Measurements from ENCODE around the gene RASA3. TPM values are rescaled to one million over a fixed set of nuclear protein-coding genes. Genes with fewer than 3 reads are reported as not detected.

Gene RASA3
- total RNA-seq, 2 experiments from 2014 or later, result 3.6 to 17.9 TPM

DNA sequence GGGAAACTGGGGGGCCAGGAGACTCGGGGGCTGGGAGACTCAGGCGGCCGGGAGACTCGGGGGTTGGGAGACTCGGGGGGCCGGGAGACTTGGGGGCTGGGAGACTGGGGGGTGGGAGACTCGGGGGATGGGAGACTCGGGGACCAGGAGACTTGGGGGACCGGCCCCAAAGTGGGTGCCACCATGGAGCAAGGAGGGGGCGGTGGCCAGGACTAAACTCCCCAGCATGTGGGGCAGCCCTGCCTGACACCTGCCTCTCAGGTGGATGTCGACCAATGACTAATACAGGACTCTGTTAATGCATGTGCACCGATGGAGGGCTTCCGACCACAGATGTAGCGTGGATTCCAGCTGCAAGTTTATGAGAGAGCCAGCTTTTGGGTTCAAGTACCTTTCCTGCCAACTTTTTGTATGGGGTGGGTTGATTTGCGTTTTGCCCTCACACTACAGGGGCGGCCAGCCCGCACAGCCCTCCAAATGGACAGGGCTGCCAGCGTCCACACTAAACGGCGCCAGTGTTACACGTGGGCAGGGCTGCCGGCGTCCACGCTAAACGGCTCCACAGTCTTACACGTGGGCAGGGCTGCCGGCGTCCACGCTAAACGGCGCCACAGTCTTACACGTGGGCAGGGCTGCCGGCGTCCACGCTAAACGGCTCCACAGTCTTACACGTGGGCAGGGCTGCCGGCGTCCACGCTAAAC, 62.2 kb downstream of the RASA3 start:
- intact Hi-C loops (cut with micrococcal nuclease; ENCODE audit: unreplicated experiment), result no loop called here
- Histone ChIP-seq H3K4me1 (ENCODE audit: insufficient read depth, low read length, poor library complexity, severe bottlenecking) (peaks cover 30% of the 10 kb centered on the region), H2AFZ (ENCODE audit: low read length) (no peak overlapping the region), H3K79me2 (ENCODE audit: insufficient read depth, low read depth, low read length) (no peaks in the 10 kb centered on the region), H3K9me2 (ENCODE audit: insufficient read depth, low read length) (no peaks in the 10 kb centered on the region), H3K9me3 (ENCODE audit: low read length) (no peaks in the 10 kb centered on the region), H3K36me3 (ENCODE audit: insufficient read depth, low read length) (no peaks in the 10 kb centered on the region), H3K4me2 (ENCODE audit: low read length) (no peak overlapping the region), H3K4me3 (ENCODE audit: low read depth, low read length, poor library complexity, severe bottlenecking) (no peak overlapping the region), H4K20me1 (ENCODE audit: insufficient read depth, low read length) (no peaks in the 10 kb centered on the region), H3K27ac (ENCODE audit: low read depth, low read length, poor library complexity, severe bottlenecking) (no peak overlapping the region)
- CTCF ChIA-PET (ENCODE audit: unreplicated experiment), result no interaction called here
- TF ChIP-seq EZH2phosphoT487 (IDR thresholded peaks at IDR 0.05; ENCODE audit: borderline replicate concordance, low read depth, low read length) (no peak), CTCF (conservative IDR thresholded peaks at IDR 0.05; ENCODE audit: low read length) (no peak)
- no TSS peak for BruUV-seq (replicated peaks)
- DNase-seq (ENCODE audit: low spot score), result no peak
- POLR2A ChIA-PET, result no interaction called here

GRCh38 chr13:114069376-114070097, 62.9 kb downstream of the RASA3 start:
- Histone ChIP-seq H3K9me2 (ENCODE audit: insufficient read depth, low read length) (no peaks in the 10 kb centered on the region), H3K4me1 (ENCODE audit: insufficient read depth, low read length, poor library complexity, severe bottlenecking) (peaks cover 38% of the 10 kb centered on the region), H2AFZ (ENCODE audit: low read length) (no peak overlapping the region), H3K27ac (ENCODE audit: low read depth, low read length, poor library complexity, severe bottlenecking) (no peak overlapping the region), H3K9me3 (ENCODE audit: low read length) (no peaks in the 10 kb centered on the region), H3K4me3 (ENCODE audit: low read depth, low read length, poor library complexity, severe bottlenecking) (no peak overlapping the region), H3K36me3 (ENCODE audit: insufficient read depth, low read length) (no peaks in the 10 kb centered on the region), H3K4me2 (ENCODE audit: low read length) (no peak overlapping the region), H4K20me1 (ENCODE audit: insufficient read depth, low read length) (no peaks in the 10 kb centered on the region), H3K79me2 (ENCODE audit: insufficient read depth, low read depth, low read length) (no peaks in the 10 kb centered on the region)
- DNase-seq (ENCODE audit: low spot score), result no peak
- CTCF ChIA-PET (ENCODE audit: unreplicated experiment), result no interaction called here
- BruUV-seq (replicated peaks), result no TSS peak
- POLR2A ChIA-PET, result no interaction called here
- TF ChIP-seq EZH2phosphoT487 (IDR thresholded peaks at IDR 0.05; ENCODE audit: borderline replicate concordance, low read depth, low read length) (no peak), CTCF (conservative IDR thresholded peaks at IDR 0.05; ENCODE audit: low read length) (no peak)
- intact Hi-C loops (cut with micrococcal nuclease; ENCODE audit: unreplicated experiment), result no loop called here
